Naive thymus-derived CD4-positive, alpha-beta T cell (primary cell): ENCODE measurements around the gene SESN1. TPM values are rescaled to one million over a fixed set of nuclear protein-coding genes. Genes with fewer than 3 reads are reported as not detected.

Experiments
- ATAC-seq: fragments of 150-1000 bp; cut with Tn5 transposase; 2 replicates; pipeline ENCODE4 v1.10.0; 2021; ENCODE audit warnings: mild to moderate bottlenecking, moderate library complexity
- CTCF ChIA-PET: fragments of 350-600 bp; sonication (Branson Sonifier 250); formaldehyde crosslinking; loops from one replicate; lab custom pipeline; 2021; ENCODE audit warnings: antibody characterized with exemption; lab: Charles Lee
- POLR2A ChIA-PET: fragments of 350-600 bp; sonication (Branson Sonifier 250); formaldehyde crosslinking; loops from one replicate; lab custom pipeline; 2021; ENCODE audit warnings: antibody characterized with exemption, inconsistent platforms; lab: Charles Lee
- DNase-seq, 9 donors: peaks; one replicate each; pipeline versions ENCODE4 v3.0.0 to v3.0.0-alpha.2; 2020 to 2022; ENCODE audit warnings: mixed read lengths in 1 of 9
- H3K27ac ChIP-seq: one replicate; pipeline ENCODE4 v1.7.0; 2013; ENCODE audit warnings: mild to moderate bottlenecking, low read depth, low read length, moderate library complexity
- H3K27me3 ChIP-seq, 2 donors: one replicate each; pipeline ENCODE4 v1.7.0; 2013; ENCODE audit warnings: low read length in 2 of 2, mild to moderate bottlenecking in 2 of 2, moderate library complexity in 2 of 2; ENCODE audit not compliant: control insufficient read depth in 2 of 2, insufficient read depth in 2 of 2
- H3K36me3 ChIP-seq, 3 experiments: 1 replicate in 2 of 3; 2 replicates in 1 of 3; pipeline ENCODE4 v1.7.0; 2013; ENCODE audit warnings: low read length in 3 of 3, mild to moderate bottlenecking in 3 of 3, moderate library complexity in 1 of 3; ENCODE audit not compliant: insufficient read depth in 3 of 3, control insufficient read depth in 2 of 3
- H3K4me1 ChIP-seq, 2 donors: one replicate each; pipeline ENCODE4 v1.7.0; 2013; ENCODE audit warnings: low read length in 2 of 2, mild to moderate bottlenecking in 2 of 2, moderate library complexity in 1 of 2; ENCODE audit not compliant: control insufficient read depth in 2 of 2, insufficient read depth in 2 of 2
- H3K4me3 ChIP-seq: 2 replicates; pipeline ENCODE4 v1.7.0; 2013; ENCODE audit warnings: mild to moderate bottlenecking, low read length
- H3K9me3 ChIP-seq, 3 experiments: 1 replicate in 2 of 3; 2 replicates in 1 of 3; pipeline ENCODE4 v1.7.0; 2013; ENCODE audit warnings: low read length in 3 of 3; ENCODE audit not compliant: control insufficient read depth in 2 of 3
- H3K27ac Mint-ChIP-seq, 9 donors: one replicate each; pipeline ENCODE4 v1.8.0; 2020 to 2022; ENCODE audit warnings: mixed read lengths in 9 of 9, mild to moderate bottlenecking in 8 of 9, moderate library complexity in 5 of 9, inconsistent platforms in 2 of 9
- H3K27me3 Mint-ChIP-seq, 5 donors: one replicate each; pipeline ENCODE4 v1.8.0; 2021 to 2022; ENCODE audit warnings: mixed read lengths in 5 of 5, mild to moderate bottlenecking in 1 of 5
- H3K36me3 Mint-ChIP-seq, 5 donors: one replicate each; pipeline ENCODE4 v1.8.0; 2020 to 2022; ENCODE audit warnings: mixed read lengths in 5 of 5, mild to moderate bottlenecking in 3 of 5, inconsistent platforms in 1 of 5
- H3K4me1 Mint-ChIP-seq, 7 donors: one replicate each; pipeline ENCODE4 v1.8.0; 2020 to 2022; ENCODE audit warnings: mixed read lengths in 7 of 7, mild to moderate bottlenecking in 3 of 7, inconsistent platforms in 1 of 7
- H3K4me3 Mint-ChIP-seq, 10 donors: one replicate each; pipeline ENCODE4 v1.8.0; 2020 to 2022; ENCODE audit warnings: mild to moderate bottlenecking in 10 of 10, mixed read lengths in 10 of 10, moderate library complexity in 6 of 10, inconsistent platforms in 2 of 10
- H3K9me3 Mint-ChIP-seq, 11 donors: one replicate each; pipeline ENCODE4 v1.8.0; 2020 to 2022; ENCODE audit warnings: mixed read lengths in 11 of 11, mild to moderate bottlenecking in 4 of 11, inconsistent platforms in 1 of 11, moderate library complexity in 1 of 11
- intact Hi-C, 2 donors: fragments of 100-400 bp; cut with micrococcal nuclease; formaldehyde crosslinking; loops; one replicate each; pipeline ENCODE4 v1.15.1; 2023
- polyA plus RNA-seq, 2 donors: library from polyadenylated mRNA; unstranded; fragments of 300-500 nt; fragmentation: Illumina TruSeq; gene quantifications; one replicate each; pipeline ENCODE4 v1.2.3, GENCODE V29; 2021
- total RNA-seq, 6 experiments: library from RNA in 5 of 6; stranded (reverse) in 5 of 6; gene quantifications; 1 replicate in 5 of 6; 2 replicates in 1 of 6; pipeline ENCODE4 v1.2.3 and lab custom pipeline; 2021 to 2026

SESN1 gene
- total and polyA plus RNA-seq, 7 experiments from 2014 or later, result 16.5 to 61.8 (median 37.2) TPM

- H3K4me3 ChIP-seq, result no peak overlapping the region
- H3K27ac Mint-ChIP-seq, result no peak overlapping the region
- H3K27me3 ChIP-seq, result no peaks in the 10 kb centered on the region
- peaks cover 9 to 11% of the 10 kb centered on the region in 2 donors for H3K4me1 ChIP-seq
- ATAC-seq, result no peak
- no peak overlapping the region for H3K27ac ChIP-seq
- ChIA-PET CTCF (no interaction called here), POLR2A (no interaction called here)
- no peak for DNase-seq
- peaks cover 0 to 11% (median 0%) of the 10 kb centered on the region in 3 experiments for H3K36me3 ChIP-seq
- peaks cover 12 to 40% (median 31%) of the 10 kb centered on the region in 7 donors for H3K4me1 Mint-ChIP-seq
- intact Hi-C loops, result loop anchor here (5.0 to 10.0 kb wide), 3 partner anchors 90 to 1857 kb away; partner anchors contain the start of gene GTF3C6 (in 1 of the 2)
- H3K36me3 Mint-ChIP-seq, result peaks cover 0 to 22% (median 16%) of the 10 kb centered on the region in 5 donors
- no peaks in the 10 kb centered on the region for H3K9me3 Mint-ChIP-seq
- no peak overlapping the region for H3K4me3 Mint-ChIP-seq
- no peaks in the 10 kb centered on the region for H3K9me3 ChIP-seq
- no peaks in the 10 kb centered on the region for H3K27me3 Mint-ChIP-seq
Observed at GRCh38 chr6:109097661-109098060, 3.0 kb upstream of the SESN1 start.

DNA sequence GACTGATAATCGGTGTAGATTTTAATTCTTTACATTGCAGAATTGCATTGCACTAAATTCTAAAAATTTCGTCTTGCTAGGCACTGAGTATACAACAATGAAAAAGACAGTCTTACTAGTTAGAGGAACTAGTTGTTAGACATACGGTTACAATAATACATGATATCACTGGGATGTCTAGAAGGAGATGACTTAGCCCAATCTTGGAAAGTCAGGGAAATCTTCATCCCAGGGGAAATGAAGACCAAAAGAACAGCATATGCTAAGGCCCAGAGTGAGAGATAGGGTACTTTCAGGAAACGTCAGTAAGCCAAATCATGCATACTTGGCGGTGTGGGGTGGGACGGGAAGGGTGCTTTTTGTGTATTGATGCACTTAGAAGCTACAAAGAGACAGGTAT is 1.6 kb upstream of the SESN1 start:
- Mint-ChIP-seq H3K4me3 (peak overlapping the region; percentile 92 to 98 (median 96)), H3K27ac (peak overlapping the region in 8 of 9 donors; percentile 68 to 99 (median 99)), H3K4me1 (peaks cover 21 to 54% (median 46%) of the 10 kb centered on the region in 7 donors), H3K9me3 (no peaks in the 10 kb centered on the region), H3K36me3 (peaks cover 0 to 14% (median 9%) of the 10 kb centered on the region in 5 donors), H3K27me3 (no peaks in the 10 kb centered on the region)
- intact Hi-C loops, result loop anchor here (5.0 to 10.0 kb wide), 3 partner anchors 91 to 1859 kb away; partner anchors contain the start of gene GTF3C6 (in 1 of the 2)
- Histone ChIP-seq H3K4me3 (peak overlapping the region; percentile 96), H3K27ac (no peak overlapping the region), H3K4me1 (peaks cover 21 to 26% of the 10 kb centered on the region in 2 donors), H3K27me3 (no peaks in the 10 kb centered on the region), H3K36me3 (peaks cover 0 to 11% (median 0%) of the 10 kb centered on the region in 3 experiments), H3K9me3 (no peaks in the 10 kb centered on the region)
- CTCF ChIA-PET, result no interaction called here
- POLR2A ChIA-PET, result interaction anchor here (0.7 to 4.0 kb wide), 4 partner anchors 42 to 538 kb away, joined by 4 to 41 read pairs (median 10); no protein-coding TSS in a partner anchor
- no peak for ATAC-seq
- DNase-seq, result no peak

DNA sequence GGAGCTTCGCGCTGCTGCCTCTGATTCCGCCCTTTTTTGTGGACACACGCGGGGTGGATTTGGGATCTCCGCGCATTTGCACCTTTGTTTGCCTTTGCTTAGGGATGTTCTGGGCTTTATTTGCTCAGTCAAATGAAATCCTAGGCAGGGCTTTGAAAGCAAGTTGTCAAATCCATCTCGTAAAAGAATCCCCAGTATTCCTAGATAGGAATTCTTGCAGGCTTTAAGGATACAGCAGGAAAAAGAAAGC is 1.1 kb upstream of the SESN1 start:
- ChIA-PET CTCF (interaction anchor here (1.1 kb wide), 1 partner anchor 19 kb away, joined by 3 read pairs; no protein-coding TSS in a partner anchor), POLR2A (interaction anchor here (0.8 to 4.0 kb wide), 9 partner anchors 9 to 944 kb away, joined by 3 to 41 read pairs (median 5); partner anchors contain the start of genes CD164 and SNX3)
- intact Hi-C loops, result loop anchor here (1.0 to 10.0 kb wide), 24 partner anchors 37 to 1859 kb away; partner anchors contain the start of genes CD164 (in 2 of the 2), MICAL1 (in 2 of the 2), PPIL6 (in 2 of the 2) and SEC63 (in 2 of the 2)
- H3K4me1 ChIP-seq, result peaks cover 21 to 29% of the 10 kb centered on the region in 2 donors
- peaks cover 0 to 11% (median 0%) of the 10 kb centered on the region in 3 experiments for H3K36me3 ChIP-seq
- H3K4me1 Mint-ChIP-seq, result peaks cover 22 to 59% (median 49%) of the 10 kb centered on the region in 7 donors
- peak overlapping the region; percentile 96 for H3K4me3 ChIP-seq
- H3K27me3 ChIP-seq, result no peaks in the 10 kb centered on the region
- H3K4me3 Mint-ChIP-seq, result peak overlapping the region; percentile 92 to 98 (median 96)
- no peak for DNase-seq
- no peaks in the 10 kb centered on the region for H3K9me3 ChIP-seq
- no peaks in the 10 kb centered on the region for H3K27me3 Mint-ChIP-seq
- H3K9me3 Mint-ChIP-seq, result no peaks in the 10 kb centered on the region
- peak overlapping the region; percentile 98 to 99 (median 99) for H3K27ac Mint-ChIP-seq
- H3K36me3 Mint-ChIP-seq, result peaks cover 0 to 14% (median 6%) of the 10 kb centered on the region in 5 donors
- no peak for ATAC-seq
- peak overlapping the region; percentile 94 for H3K27ac ChIP-seq

GRCh38 chr6:109095036-109095834 is 589 bp upstream of the SESN1 start, which contains the start of gene CEP57L1:
CEP57L1 (plus strand) TSS chr6:109095507; CDS start chr6:109145222, 49,715 bp downstream.
- H3K4me3 ChIP-seq, result peak within 1 kb of the TSS; percentile 96
- H3K27me3 ChIP-seq, result no peaks in the 10 kb centered on the region
- peak; percentile 81 for ATAC-seq
- Mint-ChIP-seq H3K27ac (peak within 1 kb of the TSS; percentile 98 to 99 (median 99)), H3K36me3 (peaks cover 0 to 15% (median 8%) of the 10 kb centered on the region in 5 donors), H3K4me1 (peaks cover 26 to 64% (median 54%) of the 10 kb centered on the region in 7 donors), H3K4me3 (peak within 1 kb of the TSS; percentile 92 to 98 (median 96)), H3K9me3 (no peaks in the 10 kb centered on the region), H3K27me3 (no peaks in the 10 kb centered on the region)
- H3K36me3 ChIP-seq, result peaks cover 0 to 11% (median 0%) of the 10 kb centered on the region in 3 experiments
- peak within 1 kb of the TSS; percentile 94 for H3K27ac ChIP-seq
- no peaks in the 10 kb centered on the region for H3K9me3 ChIP-seq
- POLR2A ChIA-PET, result interaction anchor here (0.7 to 4.0 kb wide), 14 partner anchors 9 to 945 kb away, joined by 3 to 41 read pairs (median 4); partner anchors contain the start of genes AK9, CD164, FIG4 and SNX3
- H3K4me1 ChIP-seq, result peaks cover 21 to 29% of the 10 kb centered on the region in 2 donors
- peak; percentile 88 to 96 (median 94) for DNase-seq
- CTCF ChIA-PET, result interaction anchor here (0.7 to 1.1 kb wide), 2 partner anchors 19 to 295 kb away, joined by 3 to 4 read pairs; no protein-coding TSS in a partner anchor
- intact Hi-C loops, result loop anchor here (1.0 to 10.0 kb wide), 24 partner anchors 36 to 1860 kb away; partner anchors contain the start of genes CD164 (in 2 of the 2), MICAL1 (in 2 of the 2), PPIL6 (in 2 of the 2) and SEC63 (in 2 of the 2)

DNA sequence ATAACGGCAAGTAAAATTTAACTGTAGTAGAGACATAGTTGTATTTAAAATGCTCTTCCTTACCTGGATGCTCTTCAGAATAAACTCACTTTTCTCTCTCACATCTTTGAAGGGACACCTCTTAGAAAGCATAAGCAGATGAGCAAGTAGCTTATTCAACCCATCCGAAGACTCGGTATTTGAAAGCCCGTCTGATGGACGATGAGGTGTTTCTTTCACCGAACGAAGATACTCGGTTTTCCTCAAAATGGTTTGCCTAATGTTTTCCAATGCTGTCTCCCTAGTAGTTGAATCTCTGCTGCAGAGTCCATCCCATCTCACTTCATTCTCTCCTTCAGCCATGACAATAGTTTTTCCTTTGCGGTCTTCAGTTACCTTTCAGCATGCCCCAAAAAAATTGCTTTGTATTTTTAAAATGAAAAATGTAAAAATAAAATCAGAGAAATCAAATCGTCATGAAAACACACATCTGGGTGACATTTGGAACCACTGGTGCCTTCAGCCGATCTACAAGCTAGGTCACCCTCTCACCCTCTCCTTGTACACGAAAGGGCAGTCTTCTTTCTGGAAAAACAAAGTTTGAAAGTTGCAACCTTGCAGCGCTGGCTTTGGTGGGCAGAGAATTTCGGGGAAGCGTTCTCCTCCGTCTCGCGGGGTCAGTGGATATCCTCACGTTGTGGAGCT is 772 bp downstream of the SESN1 start:
- Histone ChIP-seq H3K27ac (peak overlapping the region; percentile 94), H3K4me3 (peak overlapping the region; percentile 96), H3K4me1 (peaks cover 21 to 29% of the 10 kb centered on the region in 2 donors), H3K27me3 (no peaks in the 10 kb centered on the region), H3K36me3 (peaks cover 0 to 11% (median 0%) of the 10 kb centered on the region in 3 experiments), H3K9me3 (no peaks in the 10 kb centered on the region)
- POLR2A ChIA-PET, result interaction anchor here (0.7 to 4.0 kb wide), 17 partner anchors 9 to 1781 kb away, joined by 3 to 41 read pairs (median 4); partner anchors contain the start of genes AFG1L, AMD1, ARMC2 and CD164
- CTCF ChIA-PET, result interaction anchor here (0.8 to 0.9 kb wide), 2 partner anchors 22 to 544 kb away, joined by 3 to 4 read pairs; no protein-coding TSS in a partner anchor
- peak in 1 of 9 donors; percentile 1 for DNase-seq
- no peaks in the 10 kb centered on the region for H3K27me3 Mint-ChIP-seq
- peak overlapping the region; percentile 79 to 95 (median 89) for H3K27ac Mint-ChIP-seq
- no peak for ATAC-seq
- H3K9me3 Mint-ChIP-seq, result no peaks in the 10 kb centered on the region
- peak overlapping the region; percentile 88 to 97 (median 94) for H3K4me3 Mint-ChIP-seq
- H3K4me1 Mint-ChIP-seq, result peaks cover 34 to 75% (median 65%) of the 10 kb centered on the region in 7 donors
- peaks cover 0 to 8% (median 4%) of the 10 kb centered on the region in 5 donors for H3K36me3 Mint-ChIP-seq
- intact Hi-C loops, result loop anchor here (1.0 to 10.0 kb wide), 10 partner anchors 35 to 1861 kb away; partner anchors contain the start of genes AK9 (in 1 of the 2), ARMC2 (in 1 of the 2), FIG4 (in 1 of the 2) and GTF3C6 (in 1 of the 2)
